Astrocyte of the spinal cord (primary cell): ENCODE data around the gene TMEM106C.

ENCODE experiments used
- DNase-seq: peaks from one replicate; pipeline ENCODE4 v3.0.0; 2011; ENCODE audit warnings: low read depth, low spot score
- H3K4me3 ChIP-seq: 2 replicates; pipeline ENCODE4 v1.5.1; 2011; ENCODE audit warnings: low read depth, mild to moderate bottlenecking, low read length, moderate library complexity
- CTCF ChIP-seq: IDR thresholded peaks from 2 replicates; pipeline ENCODE4 v1.5.1; 2012; ENCODE audit warnings: low read depth, mild to moderate bottlenecking, low read length, inconsistent platforms
- in situ Hi-C: cut with HindIII; loops from 2 replicates; pipeline ENCODE4 v1.10.0; 2017; ENCODE audit warnings: low sequenced_read_pairs

TMEM106C gene

GRCh38 chr12:48009471-48009870 lies 46.1 kb downstream of the TMEM106C start:
- TF ChIP-seq CTCF: no peak
- no peak for DNase-seq
- in situ Hi-C loops: no loop called here
- no peak overlapping the region for H3K4me3 ChIP-seq

- in situ Hi-C loops: no loop called here
- H3K4me3 ChIP-seq: no peak overlapping the region
- DNase-seq: no peak
- no peak for TF ChIP-seq CTCF
Measured at GRCh38 chr12:48010366-48010970, 47.1 kb downstream of the TMEM106C start.

DNA sequence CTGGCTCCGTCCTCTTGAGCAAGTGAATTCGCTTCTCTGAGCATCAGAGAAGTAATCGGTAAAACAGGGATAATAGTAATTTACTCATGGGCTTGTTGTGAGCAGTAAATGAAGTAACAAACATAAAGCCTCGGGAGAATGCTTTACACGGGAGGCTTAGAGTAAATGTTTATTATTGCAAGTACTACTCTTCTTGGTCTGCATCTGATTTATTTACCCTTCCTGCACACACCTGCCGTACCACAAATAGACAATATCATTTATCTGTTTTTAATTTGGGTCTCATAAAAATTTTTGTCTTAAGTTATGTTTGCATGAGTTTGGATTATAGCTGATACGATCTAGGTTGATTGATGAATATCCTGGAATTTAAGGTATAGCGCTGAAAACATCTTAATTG lies 48.7 kb downstream of the TMEM106C start:
- in situ Hi-C loops: no loop called here

GRCh38 chr12:48013287-48013686 lies 49.9 kb downstream of the TMEM106C start:
- no peak for DNase-seq
- in situ Hi-C loops: no loop called here
- TF ChIP-seq CTCF: no peak
- no peak overlapping the region for H3K4me3 ChIP-seq

More for the DNA sequence above, 48.7 kb downstream of the TMEM106C start:
- DNase-seq: no peak
- H3K4me3 ChIP-seq: no peak overlapping the region
- TF ChIP-seq CTCF: no peak

- no peak overlapping the region for H3K4me3 ChIP-seq
- DNase-seq: no peak
- no peak for TF ChIP-seq CTCF
- in situ Hi-C loops: no loop called here
Measured at GRCh38 chr12:48015129-48015528, 51.7 kb downstream of the TMEM106C start.

GRCh38 chr12:48015954-48016353 lies 52.6 kb downstream of the TMEM106C start:
- TF ChIP-seq CTCF: no peak
- no peak overlapping the region for H3K4me3 ChIP-seq
- no peak for DNase-seq
- in situ Hi-C loops: no loop called here
